K562 (cell line): ENCODE results near the gene AGPAT3. TPM values are rescaled to one million over a fixed set of nuclear protein-coding genes. Genes with fewer than 3 reads are reported as not detected.
A peak's percentile ranks its signal among the peaks of the same experiment; 100 is the strongest.

Source experiments
- CLOCK ChIP-seq: fragments of 250-450 bp; sonication (Bioruptor Pico); IDR thresholded peaks from 2 replicates; pipeline ENCODE4 v1.4.0; 2020; ENCODE audit warnings: mild to moderate bottlenecking, moderate library complexity, borderline replicate concordance
- CREB1 ChIP-seq, 2 experiments: sonication (generic) in 1 of 2; formaldehyde crosslinking in 1 of 2; IDR thresholded peaks; 2 replicates each; pipeline versions ENCODE4 v1.6.1 to v1.8.0; 2012 to 2022; ENCODE audit warnings: inconsistent platforms in 1 of 2, mild to moderate bottlenecking in 1 of 2, missing genetic modification reagents in 1 of 2, moderate library complexity in 1 of 2
- CXXC5 ChIP-seq: fragments of 250-450 bp; sonication (Bioruptor Pico); IDR thresholded peaks from 2 replicates; pipeline ENCODE4 v1.8.0; 2022; ENCODE audit warnings: inconsistent platforms, mild to moderate bottlenecking, moderate library complexity
- IRF2 ChIP-seq: sonication (generic); formaldehyde crosslinking; IDR thresholded peaks from 2 replicates; pipeline ENCODE4 v1.8.1; 2022; ENCODE audit warnings: mild to moderate bottlenecking, missing genetic modification reagents
- MLLT1 ChIP-seq, 2 experiments: fragments of 450-650 bp; IDR thresholded peaks; 2 replicates each; pipeline ENCODE4 v1.6.1; 2016
- NFATC3 ChIP-seq: fragments of 450-650 bp; IDR thresholded peaks from 2 replicates; pipeline ENCODE4 v1.6.1; 2017; ENCODE audit warnings: mild to moderate bottlenecking
- RBFOX2 ChIP-seq: fragments of 200-400 bp; formaldehyde crosslinking; IDR thresholded peaks from 2 replicates; pipeline ENCODE4 v1.6.1; 2017; ENCODE audit warnings: low read depth, mild to moderate bottlenecking, low read length, moderate library complexity
- SRSF3 ChIP-seq: fragments of 200-400 bp; formaldehyde crosslinking; IDR thresholded peaks from 2 replicates; pipeline ENCODE4 v1.6.1; 2016; ENCODE audit warnings: mild to moderate bottlenecking, low read length, moderate library complexity; ENCODE audit not compliant: insufficient read depth
- TRIM24 ChIP-seq, 2 experiments: fragments of 450-650 bp; IDR thresholded peaks; 2 replicates each; pipeline ENCODE4 v1.6.1; 2016
- TRIM25 ChIP-seq: fragments of 450-650 bp; IDR thresholded peaks from 2 replicates; pipeline ENCODE4 v1.7.0; 2016; ENCODE audit warnings: borderline replicate concordance
- ZNF175 ChIP-seq: fragments of 200-800 bp; sonication (Bioruptor generic); IDR thresholded peaks from 2 replicates; pipeline ENCODE4 v1.6.1; 2016; ENCODE audit warnings: low read depth, mild to moderate bottlenecking, missing genetic modification characterization, missing compliant biosample characterization
- ZNF318 ChIP-seq, 2 experiments: fragments of 450-650 bp; IDR thresholded peaks; 2 replicates each; pipeline ENCODE4 v1.6.1; 2016; ENCODE audit warnings: mild to moderate bottlenecking in 2 of 2, borderline replicate concordance in 1 of 2, low read depth in 1 of 2, moderate library complexity in 1 of 2
- polyA plus RNA-seq, 8 experiments: library from polyadenylated mRNA; depleted of rRNA in 4 of 8; stranded (reverse) in 5 of 8; unstranded in 3 of 8; fragments of >200 nt; fragmentation: Nextera tagmentation in 2 of 8; fragmentation: Illumina TruSeq in 1 of 8; extraction: Ambion mirVana in 2 of 8; extraction: Trizol in 1 of 8; gene quantifications; 2 replicates each; pipeline versions ENCODE4 v1.2.1 to v1.2.3, GENCODE V29; 2011 to 2014; ENCODE audit warnings: inconsistent platforms in 1 of 8, missing spikeins in 1 of 8
- total RNA-seq, 7 experiments: library from RNA; depleted of rRNA in 6 of 7; stranded (reverse); fragments of >200 nt in 6 of 7; fragmentation: Illumina TruSeq in 2 of 7; extraction: Trizol in 2 of 7; gene quantifications; 2 replicates each; pipeline versions ENCODE4 v1.2.1 to v1.2.3, GENCODE V29; 2011 to 2021; ENCODE audit warnings: low replicate concordance in 1 of 7

Gene AGPAT3
- total and polyA plus RNA-seq, 9 of the 15 experiments (the other 6 are each of a cell fraction or from before 2014, with no cell fraction given), result 1.5 to 88.4 (median 35.7) TPM

GRCh38 chr21:43894206-43894577, 29.2 kb downstream of the AGPAT3 start (continued):
- TF ChIP-seq CXXC5 (CRISPR knock-in tag), result 0 out of 2 replicates have a peak, but pooled peaks have one; percentile 11
- TF ChIP-seq MLLT1 (IDR thresholded peaks at IDR 0.05), result peak in 1 of 2 experiments; percentile 73; a peak in 1 of 4 replicates
- TF ChIP-seq CLOCK (CRISPR knock-in tag), result no peak
- TF ChIP-seq ZNF318 (IDR thresholded peaks at IDR 0.05; ENCODE audit: borderline replicate concordance in 1 of 2, low read depth in 1 of 2), result peak in 1 of 2 experiments; percentile 28; a peak in 1 of 4 replicates
- TF ChIP-seq ZNF175, result 0 out of 2 replicates have a peak, but pooled peaks have one; percentile 24
- 0 out of 2 replicates have a peak, but pooled peaks have one; percentile 18 for TF ChIP-seq NFATC3
- TF ChIP-seq SRSF3, result no peak
- TF ChIP-seq CREB1 (IDR thresholded peaks at IDR 0.05), result no peak
- no peak for TF ChIP-seq CREB1 (CRISPR knock-in tag; IDR thresholded peaks at IDR 0.05)
- no peak for TF ChIP-seq IRF2 (CRISPR knock-in tag)
- TF ChIP-seq TRIM25, result no peak
- no peak for TF ChIP-seq RBFOX2
- 0 out of 4 replicates have a peak, but pooled peaks of 1 of the 2 experiments have one; percentile 13 for TF ChIP-seq TRIM24 (IDR thresholded peaks at IDR 0.05)
